Neural cell (in vitro differentiated cells): ENCODE results near the gene RABGEF1. TPM values are rescaled to one million over a fixed set of nuclear protein-coding genes. Genes with fewer than 3 reads are reported as not detected.

Source experiments
- H2AFZ ChIP-seq: fragments of 200-600, 300-800 bp; sonication (generic), shearing (Covaris generic); 2 replicates; pipeline ENCODE4 v1.6.0; 2014; ENCODE audit warnings: low read depth, mild to moderate bottlenecking, antibody characterized with exemption, low read length, moderate library complexity
- H3F3A ChIP-seq: fragments of 200-600 bp; shearing (Covaris generic); 2 replicates; pipeline ENCODE4 v1.6.1; 2016; ENCODE audit warnings: mild to moderate bottlenecking, moderate library complexity, mixed read lengths, antibody characterized with exemption, low read length; ENCODE audit not compliant: insufficient read depth, poor library complexity, severe bottlenecking
- H3K27ac ChIP-seq: fragments of 200-600, 300-800 bp; sonication (generic), shearing (Covaris generic); 2 replicates; pipeline ENCODE4 v1.5.1; 2014; ENCODE audit warnings: mild to moderate bottlenecking, low read length, moderate library complexity
- H3K27me3 ChIP-seq: fragments of 300-800, 200-600 bp; sonication (generic), shearing (Covaris generic); 2 replicates; pipeline ENCODE4 v1.6.0; 2014; ENCODE audit warnings: mild to moderate bottlenecking, low read depth, low read length, moderate library complexity; ENCODE audit not compliant: insufficient read depth
- H3K36me3 ChIP-seq: fragments of 300-800, 200-600 bp; sonication (generic), shearing (Covaris generic); 2 replicates; pipeline ENCODE4 v1.5.1; 2014; ENCODE audit warnings: mild to moderate bottlenecking, antibody characterized with exemption, low read length, moderate library complexity; ENCODE audit not compliant: insufficient read depth
- H3K4me2 ChIP-seq: fragments of 300-800, 200-600 bp; sonication (generic), shearing (Covaris generic); 2 replicates; pipeline ENCODE4 v1.6.0; 2014; ENCODE audit warnings: mild to moderate bottlenecking, low read length
- H3K4me3 ChIP-seq: fragments of 300-800, 200-600 bp; sonication (generic), shearing (Covaris generic); 2 replicates; pipeline ENCODE4 v1.5.1; 2014; ENCODE audit warnings: mild to moderate bottlenecking, low read length, moderate library complexity
- H3K79me2 ChIP-seq: fragments of 200-600 bp; shearing (Covaris generic); replicated peaks from 2 replicates; pipeline ENCODE4 v1.6.0; 2014; ENCODE audit warnings: mild to moderate bottlenecking, low read length, moderate library complexity; ENCODE audit not compliant: insufficient read depth
- H3K9ac ChIP-seq: fragments of 300-800, 200-600 bp; sonication (generic), shearing (Covaris generic); 2 replicates; pipeline ENCODE4 v1.6.1; 2016; ENCODE audit warnings: mild to moderate bottlenecking, low read length, mixed read lengths
- H3K9me2 ChIP-seq: fragments of 200-600 bp; shearing (Covaris generic); 2 replicates; pipeline ENCODE4 v1.6.1; 2016; ENCODE audit warnings: mild to moderate bottlenecking, low read length, mixed read lengths; ENCODE audit not compliant: insufficient read depth
- H3K9me3 ChIP-seq: fragments of 200-600, 300-800 bp; sonication (generic), shearing (Covaris generic); 2 replicates; pipeline ENCODE4 v1.6.1; 2016; ENCODE audit warnings: mild to moderate bottlenecking, mixed run types, low read length, moderate library complexity, mixed read lengths
- H4K20me1 ChIP-seq: fragments of 200-600 bp; shearing (Covaris generic); 2 replicates; pipeline ENCODE4 v1.6.1; 2016; ENCODE audit warnings: mild to moderate bottlenecking, mixed run types; ENCODE audit not compliant: insufficient read depth
- EP300 ChIP-seq: fragments of 450-650 bp; conservative IDR thresholded peaks from 2 replicates; pipeline ENCODE4 v1.6.1; 2014; ENCODE audit warnings: antibody characterized with exemption, mild to moderate bottlenecking, moderate library complexity; ENCODE audit not compliant: poor library complexity, severe bottlenecking
- EZH2 ChIP-seq: fragments of 200-600, 300-800 bp; shearing (Covaris generic), sonication (generic); IDR thresholded peaks from 2 replicates; pipeline ENCODE4 v1.6.1; 2014; ENCODE audit warnings: antibody characterized with exemption, low read length, borderline replicate concordance, mild to moderate bottlenecking; ENCODE audit not compliant: insufficient read depth, poor library complexity, severe bottlenecking
- MXI1 ChIP-seq: fragments of 450-650 bp; conservative IDR thresholded peaks from 2 replicates; pipeline ENCODE4 v1.6.1; 2014; ENCODE audit warnings: antibody characterized with exemption, mild to moderate bottlenecking; ENCODE audit not compliant: poor library complexity, severe bottlenecking
- POLR2AphosphoS5 ChIP-seq: IDR thresholded peaks from 2 replicates; pipeline ENCODE4 v1.6.1; 2012
- RAD21 ChIP-seq: fragments of 450-650 bp; conservative IDR thresholded peaks from 2 replicates; pipeline ENCODE4 v1.6.1; 2014; ENCODE audit warnings: antibody characterized with exemption, mild to moderate bottlenecking, moderate library complexity
- REST ChIP-seq: IDR thresholded peaks from 2 replicates; pipeline ENCODE4 v1.6.1; 2012; ENCODE audit warnings: borderline replicate concordance
- SMC3 ChIP-seq: fragments of 450-650 bp; conservative IDR thresholded peaks from 2 replicates; pipeline ENCODE4 v1.6.1; 2014; ENCODE audit warnings: antibody characterized with exemption, mild to moderate bottlenecking, moderate library complexity; ENCODE audit not compliant: poor library complexity
- TAF1 ChIP-seq: IDR thresholded peaks from 2 replicates; pipeline ENCODE4 v1.6.1; 2012; ENCODE audit warnings: low read depth
- polyA plus RNA-seq: library from polyadenylated mRNA; depleted of rRNA; stranded (reverse); fragments of >200 nt; gene quantifications from 2 replicates; pipeline ENCODE4 v1.2.3, GENCODE V29; 2014
- TF ChIP-seq, protein P1 (sequence below): fragments of 450-650 bp; IDR thresholded peaks from 2 replicates; pipeline ENCODE4 v1.5.1; 2014; ENCODE audit warnings: antibody characterized with exemption, mild to moderate bottlenecking, moderate library complexity; ENCODE audit not compliant: poor library complexity, severe bottlenecking

RABGEF1 gene
- polyA plus RNA-seq, 1 donor from 2014 or later = 34.8 TPM

GRCh38 chr7:66696774-66697191, 43.8 kb upstream of the RABGEF1 start:
- H3K36me3 ChIP-seq = no peaks in the 10 kb centered on the region
- no peaks in the 10 kb centered on the region for H3K79me2 ChIP-seq
- H3K4me3 ChIP-seq = no peak overlapping the region
- no peaks in the 10 kb centered on the region for H3F3A ChIP-seq
- no peak overlapping the region for H3K4me2 ChIP-seq
- no peak overlapping the region for H3K9ac ChIP-seq
- no peaks in the 10 kb centered on the region for H3K9me3 ChIP-seq
- TF ChIP-seq EP300 (no peak), EZH2 (no peak), TAF1 (no peak), RAD21 (no peak), POLR2AphosphoS5 (no peak), SMC3 (no peak), MXI1 (no peak), REST (no peak)
- TF ChIP-seq, protein P1, sequence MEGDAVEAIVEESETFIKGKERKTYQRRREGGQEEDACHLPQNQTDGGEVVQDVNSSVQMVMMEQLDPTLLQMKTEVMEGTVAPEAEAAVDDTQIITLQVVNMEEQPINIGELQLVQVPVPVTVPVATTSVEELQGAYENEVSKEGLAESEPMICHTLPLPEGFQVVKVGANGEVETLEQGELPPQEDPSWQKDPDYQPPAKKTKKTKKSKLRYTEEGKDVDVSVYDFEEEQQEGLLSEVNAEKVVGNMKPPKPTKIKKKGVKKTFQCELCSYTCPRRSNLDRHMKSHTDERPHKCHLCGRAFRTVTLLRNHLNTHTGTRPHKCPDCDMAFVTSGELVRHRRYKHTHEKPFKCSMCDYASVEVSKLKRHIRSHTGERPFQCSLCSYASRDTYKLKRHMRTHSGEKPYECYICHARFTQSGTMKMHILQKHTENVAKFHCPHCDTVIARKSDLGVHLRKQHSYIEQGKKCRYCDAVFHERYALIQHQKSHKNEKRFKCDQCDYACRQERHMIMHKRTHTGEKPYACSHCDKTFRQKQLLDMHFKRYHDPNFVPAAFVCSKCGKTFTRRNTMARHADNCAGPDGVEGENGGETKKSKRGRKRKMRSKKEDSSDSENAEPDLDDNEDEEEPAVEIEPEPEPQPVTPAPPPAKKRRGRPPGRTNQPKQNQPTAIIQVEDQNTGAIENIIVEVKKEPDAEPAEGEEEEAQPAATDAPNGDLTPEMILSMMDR = no peak
- no peak overlapping the region for H3K27ac ChIP-seq
- no peaks in the 10 kb centered on the region for H3K9me2 ChIP-seq
- no peak overlapping the region for H2AFZ ChIP-seq
- H4K20me1 ChIP-seq = no peaks in the 10 kb centered on the region
- H3K27me3 ChIP-seq = no peaks in the 10 kb centered on the region

DNA sequence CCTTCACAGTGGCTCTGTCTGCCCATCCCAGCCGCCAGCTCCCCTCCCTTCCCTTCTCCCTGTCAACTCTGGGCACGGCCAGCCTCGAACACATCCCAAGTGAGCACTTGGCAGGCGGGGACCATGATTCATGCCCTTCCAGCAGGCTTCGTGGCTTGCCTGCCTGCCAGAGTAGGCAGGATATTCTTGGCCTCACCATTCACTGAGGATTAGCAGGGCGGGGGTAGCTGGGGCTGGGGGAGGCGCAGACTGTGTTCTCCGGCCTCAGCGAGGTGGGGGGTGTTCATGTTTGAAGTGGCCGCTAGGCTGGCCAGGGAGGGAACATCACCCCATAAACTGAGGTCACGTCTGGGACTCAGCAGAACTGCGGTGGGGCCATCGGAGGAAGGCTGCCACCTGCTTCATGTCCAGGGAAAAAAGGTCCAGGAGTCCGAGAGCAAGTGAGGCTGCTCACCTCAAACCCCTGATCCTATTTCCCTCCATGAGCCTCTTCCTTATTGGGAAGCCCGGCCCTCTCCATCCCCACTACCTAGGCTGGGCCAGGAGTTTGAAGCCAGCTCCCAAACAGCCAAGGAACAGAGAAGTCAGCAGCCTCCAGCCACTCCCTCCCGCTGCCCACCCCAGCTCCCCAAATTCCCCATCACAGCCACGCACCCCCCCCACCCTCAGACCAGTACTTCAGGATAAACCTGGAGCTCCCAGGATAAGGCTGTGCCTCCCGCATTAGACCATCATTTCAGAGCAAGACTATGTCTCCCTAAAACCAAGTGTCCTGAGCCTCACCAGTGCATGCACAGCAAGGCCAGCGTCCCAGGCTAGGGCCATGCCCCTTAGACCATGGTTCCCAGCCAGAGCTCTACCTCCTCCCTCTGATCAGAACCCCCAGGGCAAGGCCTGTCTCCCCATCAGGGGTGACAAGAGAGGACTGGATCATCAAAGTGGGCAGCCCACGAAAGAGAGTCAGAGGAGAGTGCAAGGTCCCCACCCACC, 42.8 kb upstream of the RABGEF1 start:
- Histone ChIP-seq H3K4me2 (no peak overlapping the region), H3K79me2 (no peaks in the 10 kb centered on the region), H3K9ac (no peak overlapping the region), H4K20me1 (no peaks in the 10 kb centered on the region), H3F3A (no peaks in the 10 kb centered on the region), H3K27me3 (no peaks in the 10 kb centered on the region), H3K9me2 (no peaks in the 10 kb centered on the region), H3K27ac (no peak overlapping the region), H3K36me3 (no peaks in the 10 kb centered on the region), H2AFZ (no peak overlapping the region), H3K9me3 (no peaks in the 10 kb centered on the region), H3K4me3 (no peak overlapping the region)
- TF ChIP-seq REST (no peak), EZH2 (no peak), EP300 (no peak), RAD21 (no peak), POLR2AphosphoS5 (no peak), TAF1 (no peak)
- TF ChIP-seq, protein P1 = no peak
